SK-N-MC (cell line): ENCODE data around the gene TRAF5.

Experiments used
- DNase-seq: peaks from one replicate; pipeline ENCODE4 v3.0.0-alpha.2; 2011; ENCODE audit warnings: low read depth, low spot score
- H3K27ac ChIP-seq: fragments of 200-600 bp; sonication (generic); 2 replicates; pipeline ENCODE4 v1.5.1; 2016; ENCODE audit warnings: mixed run types
- H3K36me3 ChIP-seq: fragments of 200-600 bp; sonication (generic); 2 replicates; pipeline ENCODE4 v1.6.1; 2017; ENCODE audit warnings: antibody characterized with exemption, low read length, mixed read lengths; ENCODE audit not compliant: insufficient read depth
- H3K4me3 ChIP-seq: fragments of 200-600 bp; sonication (generic); 2 replicates; pipeline ENCODE4 v1.5.1; 2016
- H3K9ac ChIP-seq: fragments of 200-600 bp; sonication (generic); 2 replicates; pipeline ENCODE4 v1.8.0; 2017; ENCODE audit warnings: mixed run types, mixed read lengths; ENCODE audit not compliant: insufficient read length
- H3K9me3 ChIP-seq: fragments of 200-600 bp; sonication (generic); 2 replicates; pipeline ENCODE4 v1.6.1; 2017; ENCODE audit warnings: low read depth, mild to moderate bottlenecking, antibody characterized with exemption, low read length, moderate library complexity, mixed read lengths
- EZH2 ChIP-seq: fragments of 200-600 bp; sonication (generic); IDR thresholded peaks from one replicate; pipeline ENCODE4 v1.6.1; 2017; ENCODE audit warnings: antibody characterized with exemption
- FOXP2 ChIP-seq: optimal IDR thresholded peaks from 2 replicates; pipeline ENCODE3; 2011; ENCODE audit warnings: mild to moderate bottlenecking, moderate library complexity; ENCODE audit not compliant: insufficient read depth; ENCODE audit errors: extremely low read length, control extremely low read depth
- POLR2AphosphoS5 ChIP-seq: IDR thresholded peaks from 2 replicates; pipeline ENCODE4 v1.6.1; 2012; ENCODE audit warnings: mild to moderate bottlenecking, low read depth, low read length, borderline replicate concordance

TRAF5 gene

GRCh38 chr1:211375146-211375818 is 48.6 kb downstream of the TRAF5 start:
- no peaks in the 10 kb centered on the region for H3K9me3 ChIP-seq
- DNase-seq, result no peak
- H3K9ac ChIP-seq, result no peak overlapping the region
- H3K36me3 ChIP-seq, result no peaks in the 10 kb centered on the region
- H3K27ac ChIP-seq, result no peak overlapping the region
- H3K4me3 ChIP-seq, result no peak overlapping the region
- TF ChIP-seq POLR2AphosphoS5, result no peak
- no peak for TF ChIP-seq FOXP2
- TF ChIP-seq EZH2, result no peak

DNA sequence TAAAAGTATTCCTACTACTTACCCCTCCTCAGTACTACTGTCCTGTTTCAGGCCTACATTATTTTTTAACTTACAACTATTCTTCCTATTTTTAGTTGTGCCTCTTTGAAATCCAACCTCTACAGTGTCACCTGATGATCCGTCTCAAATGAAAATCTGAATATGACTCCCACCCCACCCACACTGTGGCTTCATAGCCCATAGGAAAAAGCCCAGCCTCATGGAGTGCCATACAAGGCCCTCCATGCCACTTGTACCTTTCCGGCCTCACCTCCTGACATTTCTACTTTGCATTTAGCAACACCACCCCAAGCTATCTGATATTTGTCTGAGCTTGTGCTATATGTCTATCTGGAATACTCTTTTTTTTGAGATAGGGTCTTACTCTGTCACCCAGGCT is 49.3 kb downstream of the TRAF5 start:
- Histone ChIP-seq H3K4me3 (no peak overlapping the region), H3K9me3 (no peaks in the 10 kb centered on the region), H3K36me3 (no peaks in the 10 kb centered on the region), H3K27ac (no peak overlapping the region), H3K9ac (no peak overlapping the region)
- no peak for DNase-seq
- TF ChIP-seq FOXP2, result no peak

DNA sequence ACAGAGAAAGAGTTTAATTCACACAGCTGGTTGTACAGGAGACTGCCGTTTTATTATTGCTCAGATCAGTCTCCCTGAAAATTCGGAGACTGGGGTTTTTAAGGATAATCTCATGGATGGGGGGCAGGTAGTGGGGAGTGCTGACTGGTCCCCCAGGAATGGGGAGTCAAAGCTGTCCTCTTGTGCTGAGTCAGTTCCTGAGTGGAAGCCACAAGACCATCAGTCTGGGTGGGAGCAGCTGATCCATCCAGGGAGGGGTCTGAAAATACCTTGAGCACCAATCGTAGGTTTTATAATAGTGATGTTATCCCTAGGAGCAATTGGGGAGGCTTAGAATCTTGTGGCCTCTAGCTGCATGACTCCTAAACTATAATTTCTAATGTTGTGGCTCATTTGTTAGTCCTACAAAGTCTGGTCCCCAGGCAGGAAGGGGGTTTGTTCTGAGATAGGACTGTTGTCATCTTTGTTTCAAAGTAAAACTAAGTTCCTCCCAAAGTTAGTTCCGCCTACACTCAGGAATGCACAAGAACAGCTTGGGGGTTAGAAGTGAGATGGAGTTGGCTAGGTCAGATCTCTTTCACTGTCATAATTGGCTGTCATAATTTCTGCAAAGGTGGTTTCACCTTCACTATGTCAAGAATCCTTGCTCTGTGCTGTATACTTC is 50.3 kb downstream of the TRAF5 start:
- H3K36me3 ChIP-seq, result no peaks in the 10 kb centered on the region
- H3K9me3 ChIP-seq, result no peaks in the 10 kb centered on the region
- H3K27ac ChIP-seq, result no peak overlapping the region
- no peak overlapping the region for H3K9ac ChIP-seq
- H3K4me3 ChIP-seq, result no peak overlapping the region
- TF ChIP-seq EZH2 (no peak), FOXP2 (no peak), POLR2AphosphoS5 (no peak)
- DNase-seq, result no peak

GRCh38 chr1:211377539-211378450 is 51.2 kb downstream of the TRAF5 start:
- H3K4me3 ChIP-seq, result no peak overlapping the region
- H3K9me3 ChIP-seq, result no peaks in the 10 kb centered on the region
- no peaks in the 10 kb centered on the region for H3K36me3 ChIP-seq
- no peak for TF ChIP-seq FOXP2
- TF ChIP-seq EZH2, result no peak
- TF ChIP-seq POLR2AphosphoS5, result no peak
- DNase-seq, result no peak
- no peak overlapping the region for H3K9ac ChIP-seq
- no peak overlapping the region for H3K27ac ChIP-seq

DNA sequence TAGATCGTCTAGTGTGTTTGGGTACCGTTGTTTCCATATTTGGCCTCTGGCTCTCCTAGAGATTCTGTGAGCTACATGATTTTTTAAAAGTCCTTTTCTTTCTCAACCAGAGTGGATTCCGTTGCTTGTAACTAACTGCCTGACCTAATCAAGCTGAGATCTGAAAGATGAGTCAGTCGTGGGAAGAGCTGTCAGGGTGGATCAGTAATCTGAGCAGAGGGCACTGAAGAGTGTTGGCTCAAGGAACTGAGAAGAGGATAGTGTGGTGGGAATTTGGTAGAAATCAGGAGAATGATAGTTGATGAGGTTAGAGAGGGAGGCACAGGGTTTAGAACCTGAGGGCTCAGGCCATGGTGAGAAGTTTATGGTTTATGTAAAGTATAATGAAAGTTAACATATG is 52.2 kb downstream of the TRAF5 start:
- no peaks in the 10 kb centered on the region for H3K9me3 ChIP-seq
- no peak for TF ChIP-seq EZH2
- TF ChIP-seq FOXP2, result no peak
- TF ChIP-seq POLR2AphosphoS5, result no peak
- no peak for DNase-seq
- H3K27ac ChIP-seq, result no peak overlapping the region
- no peaks in the 10 kb centered on the region for H3K36me3 ChIP-seq
- no peak overlapping the region for H3K4me3 ChIP-seq
- H3K9ac ChIP-seq, result no peak overlapping the region

DNA sequence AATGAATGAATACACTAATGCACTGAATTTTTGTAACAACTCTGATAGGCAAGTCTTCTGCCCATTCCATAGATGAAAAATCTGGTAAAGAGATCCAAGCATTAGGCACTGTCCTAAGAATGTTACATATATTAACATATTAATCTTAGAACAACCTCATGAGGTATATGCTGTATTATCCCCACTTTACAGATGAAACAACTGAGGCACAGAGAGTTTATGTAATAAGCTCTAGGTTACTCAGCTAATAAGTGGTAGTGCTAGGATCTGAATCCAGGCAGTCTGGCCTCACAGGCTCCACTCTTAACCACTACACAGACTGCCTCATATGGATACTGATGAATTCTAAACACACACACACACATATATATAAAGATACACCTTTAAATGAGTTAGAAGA is 52.8 kb downstream of the TRAF5 start:
- Histone ChIP-seq H3K9me3 (no peaks in the 10 kb centered on the region), H3K36me3 (no peaks in the 10 kb centered on the region), H3K27ac (no peak overlapping the region), H3K9ac (no peak overlapping the region), H3K4me3 (no peak overlapping the region)
- no peak for TF ChIP-seq FOXP2
- TF ChIP-seq POLR2AphosphoS5, result no peak
- no peak for TF ChIP-seq EZH2
- no peak for DNase-seq

GRCh38 chr1:211381481-211382181 is 55.0 kb downstream of the TRAF5 start:
- Histone ChIP-seq H3K9ac (no peak overlapping the region), H3K27ac (no peak overlapping the region)
- no peak for DNase-seq

More at GRCh38 chr1:211381481-211382181, 55.0 kb downstream of the TRAF5 start:
- Histone ChIP-seq H3K9me3 (no peaks in the 10 kb centered on the region), H3K36me3 (no peaks in the 10 kb centered on the region), H3K4me3 (no peak overlapping the region)
- TF ChIP-seq FOXP2 (no peak), POLR2AphosphoS5 (no peak), EZH2 (no peak)
